NCI-H1105 treated with DMSO at 0.1 percent for 48 hours (cell line): ENCODE results near the gene ENTPD1.
"Not testable (repeated sequence)": the region's sequence is repeated elsewhere in the genome, so short reads cannot be mapped to it uniquely, and the experiment has no call there.

Source experiments
- DNase-seq: peaks from one replicate; lab custom pipeline; 2025; lab: John Stamatoyannopoulos, UW

Gene ENTPD1

DNA sequence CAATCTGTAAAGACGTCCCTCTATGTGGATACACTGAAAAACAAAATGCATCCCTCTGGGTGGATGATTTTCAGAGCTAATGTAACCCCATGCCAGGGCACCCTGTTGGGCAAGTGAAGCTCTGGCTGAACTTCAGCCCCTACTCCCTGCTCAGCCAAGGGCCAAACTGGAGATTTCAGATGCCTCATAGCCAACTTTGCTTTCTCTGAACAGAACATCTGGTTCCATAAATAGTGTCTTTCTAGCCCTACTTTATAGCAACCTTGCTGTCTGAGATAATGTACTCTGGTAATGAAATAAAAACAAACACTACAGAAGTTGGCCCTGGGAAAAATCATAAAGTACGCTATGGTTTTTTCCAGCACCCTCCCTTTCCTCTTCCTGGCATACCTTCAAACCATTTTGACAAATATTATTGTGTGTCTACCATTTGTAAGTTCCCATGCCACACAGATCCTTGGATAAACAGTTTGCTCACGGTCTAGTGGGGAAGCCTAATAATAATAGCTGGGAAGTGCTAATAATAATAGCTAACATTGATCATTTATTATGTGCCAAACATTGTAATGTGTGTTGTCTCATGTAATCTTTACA, 3.4 kb downstream of the ENTPD1 start:
- DNase-seq: no peak

- DNase-seq: no peak
Measured at GRCh38 chr10:95761939-95762492, 6.1 kb downstream of the ENTPD1 start.

GRCh38 chr10:95767884-95768556, 12.1 kb downstream of the ENTPD1 start:
- DNase-seq: no peak

- no peak for DNase-seq
Measured at GRCh38 chr10:95770084-95770720, 14.2 kb downstream of the ENTPD1 start.

DNA sequence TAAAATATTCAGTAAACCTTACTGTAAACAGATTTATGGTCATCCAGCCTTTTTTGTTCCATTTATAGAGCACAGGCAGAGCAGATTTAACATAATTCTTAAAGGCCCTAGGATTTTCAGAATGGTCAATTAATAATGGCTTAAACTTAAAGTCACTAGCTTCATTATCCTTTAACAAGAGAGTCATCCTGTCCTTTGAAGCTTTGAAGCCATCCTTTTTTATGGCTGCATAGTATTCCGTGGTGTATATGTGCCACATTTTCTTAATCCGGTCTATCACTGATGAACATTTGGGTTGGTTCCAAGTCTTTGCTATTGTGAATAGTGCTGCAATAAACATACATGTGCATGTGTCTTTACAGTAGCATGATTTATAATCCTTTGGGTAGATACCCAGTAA, 17.5 kb downstream of the ENTPD1 start:
- DNase-seq: not testable (repeated sequence)

GRCh38 chr10:95777638-95778037, 21.7 kb downstream of the ENTPD1 start:
- not testable (repeated sequence) for DNase-seq

DNA sequence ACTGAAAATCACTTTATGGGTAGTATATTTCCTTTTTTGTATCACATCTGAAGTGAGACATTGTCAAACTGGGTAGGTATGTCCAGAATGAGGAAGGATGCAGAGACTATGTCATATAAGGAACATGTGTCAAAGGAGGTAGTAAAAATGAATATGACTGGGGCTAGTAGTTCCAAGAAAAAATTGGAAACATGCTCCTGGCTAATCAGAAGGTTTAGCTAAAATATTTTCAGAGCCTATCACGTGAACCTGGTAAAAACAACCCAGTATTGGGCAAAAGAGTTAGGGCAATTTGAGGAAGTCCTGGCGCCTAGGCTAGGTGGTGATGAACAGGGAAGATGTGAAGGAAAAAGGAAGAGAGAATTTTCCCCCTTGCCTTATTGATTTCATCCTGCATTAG, 26.4 kb downstream of the ENTPD1 start:
- DNase-seq: no peak

DNA sequence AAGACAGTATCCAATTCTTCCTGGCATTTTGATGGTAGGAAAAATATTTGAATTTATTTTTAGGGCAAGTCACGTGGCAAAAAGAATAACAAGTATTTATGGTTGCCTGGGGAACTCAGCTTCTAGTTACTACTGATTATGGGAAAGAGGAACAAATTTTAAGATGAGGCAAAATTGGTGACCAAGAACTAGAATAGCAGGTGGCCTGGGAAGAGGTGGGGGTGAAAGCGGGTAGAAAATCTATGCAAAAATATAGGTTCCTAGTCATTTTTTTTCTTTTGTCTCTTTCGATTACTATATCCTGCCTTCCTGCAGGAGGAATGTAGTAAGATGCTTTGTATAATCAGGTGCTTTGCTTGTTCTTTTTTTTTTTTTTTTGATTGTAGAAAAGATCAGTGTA, 27.8 kb downstream of the ENTPD1 start:
- DNase-seq: no peak

- no peak for DNase-seq
Measured at GRCh38 chr10:95784279-95784913, 28.4 kb downstream of the ENTPD1 start.

GRCh38 chr10:95785317-95785716, 29.4 kb downstream of the ENTPD1 start:
- no peak for DNase-seq

DNA sequence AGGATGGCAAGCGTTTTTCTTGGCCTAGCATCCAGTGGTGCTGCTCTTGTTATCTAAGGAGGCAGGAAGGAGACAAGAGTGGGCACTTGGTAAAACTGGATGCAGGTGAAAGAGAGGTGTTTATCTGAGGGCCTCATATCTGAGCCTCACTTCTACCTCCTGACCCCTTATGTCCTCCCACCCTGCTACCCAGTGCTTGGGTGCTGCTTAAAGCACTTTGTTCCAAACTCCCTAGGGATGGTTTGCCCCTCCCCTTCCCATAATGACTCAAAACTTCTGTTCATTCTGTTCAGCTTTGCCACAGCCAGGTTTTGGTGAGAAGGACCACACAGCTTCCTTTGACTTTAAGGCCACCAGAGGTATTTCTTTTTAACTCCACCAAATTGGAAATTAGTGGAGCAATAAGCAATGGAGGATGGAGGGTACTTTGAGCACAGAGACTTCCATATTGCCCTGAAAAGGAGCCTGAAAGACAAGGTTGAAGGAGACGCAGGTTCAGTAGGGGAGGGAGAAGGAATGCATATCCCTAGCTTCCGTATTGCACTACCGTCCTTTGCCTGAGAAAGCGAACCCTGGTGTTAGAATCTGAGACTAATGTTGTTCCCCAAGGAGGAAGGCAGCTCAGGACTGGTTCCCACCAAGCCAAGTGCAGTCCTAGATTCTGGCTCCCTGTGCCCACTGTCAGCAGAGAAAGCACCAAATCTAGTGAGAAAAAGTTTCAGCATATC, 30.1 kb downstream of the ENTPD1 start:
- no peak for DNase-seq

GRCh38 chr10:95787447-95787846, 31.5 kb downstream of the ENTPD1 start:
- DNase-seq: no peak

DNA sequence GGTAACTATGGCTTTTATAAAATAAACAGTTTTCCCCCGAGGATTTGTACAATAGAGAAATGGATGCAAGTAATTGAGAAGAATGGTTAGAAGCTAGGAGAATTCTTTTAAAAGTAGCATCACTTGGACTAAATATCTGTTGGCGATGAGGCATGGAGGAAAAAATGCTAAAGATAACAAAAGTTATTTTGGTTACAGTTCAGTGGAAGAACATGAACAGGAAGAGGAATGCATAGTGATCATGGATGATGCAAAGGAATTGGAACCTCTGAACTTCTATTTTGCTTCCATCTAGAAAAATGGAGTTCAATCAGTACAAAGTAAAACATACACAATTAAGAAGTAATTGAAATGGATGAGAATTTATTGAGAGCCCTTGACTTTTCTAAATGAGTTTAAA, 32.9 kb downstream of the ENTPD1 start:
- DNase-seq: no peak

DNA sequence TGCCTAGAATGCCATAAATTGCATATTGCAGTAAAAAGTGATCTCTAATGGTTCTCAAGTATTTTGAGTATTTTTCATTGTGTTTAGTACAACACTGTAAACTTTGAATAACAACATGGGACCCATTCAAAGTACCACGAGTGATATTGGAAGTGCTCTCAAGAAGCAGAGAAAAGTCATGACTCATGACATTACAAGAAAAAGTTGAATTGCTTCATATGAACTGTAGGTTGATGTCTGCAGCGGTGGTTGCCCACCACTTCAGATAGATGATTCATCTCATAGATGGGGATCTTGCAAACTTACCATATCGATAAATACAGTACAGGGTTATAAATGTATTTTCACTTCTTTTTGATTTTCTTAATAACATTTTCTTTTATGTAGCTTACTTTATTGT, 33.9 kb downstream of the ENTPD1 start:
- DNase-seq: no peak

GRCh38 chr10:95790982-95791381, 35.0 kb downstream of the ENTPD1 start:
- DNase-seq: no peak

- no peak for DNase-seq
Measured at GRCh38 chr10:95791425-95791979, 35.5 kb downstream of the ENTPD1 start.

- DNase-seq: no peak
Measured at GRCh38 chr10:95792211-95792780, 36.3 kb downstream of the ENTPD1 start.

GRCh38 chr10:95792874-95793285, 36.9 kb downstream of the ENTPD1 start:
- DNase-seq: no peak

- DNase-seq: no peak
Measured at GRCh38 chr10:95793401-95794045, 37.6 kb downstream of the ENTPD1 start.

GRCh38 chr10:95794195-95794594, 38.2 kb downstream of the ENTPD1 start:
- DNase-seq: no peak

GRCh38 chr10:95795602-95796001, 39.6 kb downstream of the ENTPD1 start:
- no peak for DNase-seq
